Measurements from ENCODE around the gene RAB11B. TPM values are rescaled to one million over a fixed set of nuclear protein-coding genes. Genes with fewer than 3 reads are reported as not detected.

Gene RAB11B
- total and polyA plus RNA-seq, 9 of the 15 experiments (the other 6 are each of a cell fraction or from before 2014, with no cell fraction given) = 0.74 to 71.0 (median 13.8) TPM

- TF ChIP-seq MAFF (IDR thresholded peaks at IDR 0.05; ENCODE audit: low read length) (no peak), CREB3L1 (IDR thresholded peaks at IDR 0.05; ENCODE audit: borderline replicate concordance, low read depth) (peak; percentile 13; the same call in 1 of the 2 replicates), KDM1A (IDR thresholded peaks at IDR 0.05) (no peak), ZNF589 (CRISPR knock-in tag; IDR thresholded peaks at IDR 0.05; ENCODE audit: low read depth) (no peak), EZH2 (IDR thresholded peaks at IDR 0.05; ENCODE audit: borderline replicate concordance, low read depth, low read length) (no peak), ATF1 (CRISPR knock-in tag; IDR thresholded peaks at IDR 0.05) (no peak), ATF1 (tag; IDR thresholded peaks at IDR 0.05) (peak; percentile 51), MTA3 (IDR thresholded peaks at IDR 0.05; ENCODE audit: borderline replicate concordance) (peak; percentile 28; the same call in 1 of the 2 replicates), POLR2H (tag; IDR thresholded peaks at IDR 0.05; ENCODE audit: low read depth) (peak; percentile 86), MYC (IDR thresholded peaks at IDR 0.05; ENCODE audit: low read depth, low read length) (peak; percentile 59; the same call in 1 of the 2 replicates), MYC (CRISPR knock-in tag; IDR thresholded peaks at IDR 0.05; ENCODE audit: borderline replicate concordance, low read depth) (peak; percentile 67; the same call in 1 of the 2 replicates), KDM5B (IDR thresholded peaks at IDR 0.05; ENCODE audit: insufficient replicate concordance, low read depth, low read length) (peak; percentile 64), CHD2 (IDR thresholded peaks at IDR 0.05; ENCODE audit: low read depth, low read length) (peak; percentile 88), GTF2F1 (IDR thresholded peaks at IDR 0.05; ENCODE audit: low read depth, low read length) (no peak), NRF1 (conservative IDR thresholded peaks at IDR 0.05 in 1 of 2, IDR thresholded peaks at IDR 0.05 in 1 of 2) (peak; percentile 99), WHSC1 (IDR thresholded peaks at IDR 0.05; ENCODE audit: low read length) (no peak), FOXP1 (CRISPR knock-in tag; IDR thresholded peaks at IDR 0.05) (peak; percentile 26), PCBP1 (IDR thresholded peaks at IDR 0.05; ENCODE audit: low read depth, low read length, poor library complexity, severe bottlenecking) (peak; percentile 40), TGIF2 (CRISPR knock-in tag; IDR thresholded peaks at IDR 0.05) (peak; percentile 80; the same call in 1 of the 2 replicates), ZZZ3 (IDR thresholded peaks at IDR 0.05) (no peak), CXXC5 (CRISPR knock-in tag; IDR thresholded peaks at IDR 0.05) (peak; percentile 79; the same call in 1 of the 2 replicates)
- TF ChIP-seq, protein P1, sequence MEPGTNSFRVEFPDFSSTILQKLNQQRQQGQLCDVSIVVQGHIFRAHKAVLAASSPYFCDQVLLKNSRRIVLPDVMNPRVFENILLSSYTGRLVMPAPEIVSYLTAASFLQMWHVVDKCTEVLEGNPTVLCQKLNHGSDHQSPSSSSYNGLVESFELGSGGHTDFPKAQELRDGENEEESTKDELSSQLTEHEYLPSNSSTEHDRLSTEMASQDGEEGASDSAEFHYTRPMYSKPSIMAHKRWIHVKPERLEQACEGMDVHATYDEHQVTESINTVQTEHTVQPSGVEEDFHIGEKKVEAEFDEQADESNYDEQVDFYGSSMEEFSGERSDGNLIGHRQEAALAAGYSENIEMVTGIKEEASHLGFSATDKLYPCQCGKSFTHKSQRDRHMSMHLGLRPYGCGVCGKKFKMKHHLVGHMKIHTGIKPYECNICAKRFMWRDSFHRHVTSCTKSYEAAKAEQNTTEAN (CRISPR knock-in tag; IDR thresholded peaks at IDR 0.05) = peak; percentile 9; the same call in 1 of the 2 replicates
- TF ChIP-seq, protein P2, sequence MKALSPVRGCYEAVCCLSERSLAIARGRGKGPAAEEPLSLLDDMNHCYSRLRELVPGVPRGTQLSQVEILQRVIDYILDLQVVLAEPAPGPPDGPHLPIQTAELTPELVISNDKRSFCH (CRISPR knock-in tag; IDR thresholded peaks at IDR 0.05) = no peak
- TF ChIP-seq, protein P2 (tag; IDR thresholded peaks at IDR 0.05) = peak; percentile 58; the same call in 1 of the 2 replicates
- TF ChIP-seq, protein P3, sequence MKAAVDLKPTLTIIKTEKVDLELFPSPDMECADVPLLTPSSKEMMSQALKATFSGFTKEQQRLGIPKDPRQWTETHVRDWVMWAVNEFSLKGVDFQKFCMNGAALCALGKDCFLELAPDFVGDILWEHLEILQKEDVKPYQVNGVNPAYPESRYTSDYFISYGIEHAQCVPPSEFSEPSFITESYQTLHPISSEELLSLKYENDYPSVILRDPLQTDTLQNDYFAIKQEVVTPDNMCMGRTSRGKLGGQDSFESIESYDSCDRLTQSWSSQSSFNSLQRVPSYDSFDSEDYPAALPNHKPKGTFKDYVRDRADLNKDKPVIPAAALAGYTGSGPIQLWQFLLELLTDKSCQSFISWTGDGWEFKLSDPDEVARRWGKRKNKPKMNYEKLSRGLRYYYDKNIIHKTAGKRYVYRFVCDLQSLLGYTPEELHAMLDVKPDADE (conservative IDR thresholded peaks at IDR 0.05; ENCODE audit: control insufficient read depth, low read depth, low read length) = peak; percentile 43; the same call in 1 of the 2 replicates
Observed at GRCh38 chr19:8444677-8445487, 54.7 kb downstream of the RAB11B start, which contains the start of gene HNRNPM (continued).

All from K562 (cell line).